GOT3 (cell line): ENCODE data around the gene NRGN.

Source experiments
- DNase-seq: peaks from one replicate; lab custom pipeline; 2025; ENCODE audit warnings: mixed read lengths; lab: John Stamatoyannopoulos, UW

The NRGN gene

DNA sequence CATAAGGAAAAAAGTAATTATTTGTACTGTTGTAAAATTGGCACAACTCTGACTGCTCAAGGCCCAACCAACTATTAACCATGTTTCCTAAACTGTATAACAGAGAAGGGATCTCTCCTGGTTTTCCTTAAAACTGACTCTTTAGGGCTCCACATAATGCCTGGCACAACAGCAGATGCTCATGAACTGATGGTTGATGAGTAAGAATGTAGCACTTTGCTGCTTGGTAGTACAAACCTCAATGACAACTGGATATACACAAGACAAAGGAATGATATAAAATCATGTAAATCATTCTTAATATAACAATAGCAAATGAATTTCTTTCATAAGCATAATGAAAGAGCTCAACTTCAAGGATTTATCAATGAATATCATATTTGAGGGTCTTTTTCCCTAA is 48.8 kb downstream of the NRGN start:
- no peak for DNase-seq

DNA sequence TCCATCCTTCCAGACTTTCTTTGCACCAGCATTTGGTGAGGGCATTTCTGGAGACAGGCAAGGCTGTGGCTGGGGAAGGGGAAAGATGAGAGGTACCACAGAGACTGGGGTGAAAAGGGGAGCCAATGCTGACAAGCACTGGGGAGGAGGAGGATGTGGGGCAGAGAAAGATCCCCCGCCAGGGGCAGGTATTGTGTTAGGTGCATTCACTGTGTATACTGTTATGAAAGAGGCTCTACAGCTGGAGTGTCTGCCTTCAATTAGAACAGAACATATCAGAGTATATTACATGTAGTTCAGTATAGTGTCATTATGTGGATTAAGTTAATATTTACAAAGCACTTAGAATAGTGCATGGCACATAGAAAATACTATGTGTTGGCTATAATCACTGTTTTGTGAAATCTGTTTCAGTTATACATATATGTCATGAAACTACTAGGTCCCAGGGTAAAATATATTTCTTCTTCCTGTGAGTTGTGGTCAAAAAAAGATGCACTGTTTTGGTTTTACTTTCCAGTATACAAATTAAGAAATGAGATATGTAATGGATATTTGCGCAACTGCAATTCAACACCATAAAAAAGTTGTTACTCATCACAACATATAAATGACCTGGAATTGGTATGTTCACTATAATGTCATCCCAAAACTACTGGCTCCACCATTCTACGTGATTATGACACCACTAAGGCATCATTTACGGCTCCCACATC is 52.0 kb downstream of the NRGN start:
- DNase-seq: no peak

DNA sequence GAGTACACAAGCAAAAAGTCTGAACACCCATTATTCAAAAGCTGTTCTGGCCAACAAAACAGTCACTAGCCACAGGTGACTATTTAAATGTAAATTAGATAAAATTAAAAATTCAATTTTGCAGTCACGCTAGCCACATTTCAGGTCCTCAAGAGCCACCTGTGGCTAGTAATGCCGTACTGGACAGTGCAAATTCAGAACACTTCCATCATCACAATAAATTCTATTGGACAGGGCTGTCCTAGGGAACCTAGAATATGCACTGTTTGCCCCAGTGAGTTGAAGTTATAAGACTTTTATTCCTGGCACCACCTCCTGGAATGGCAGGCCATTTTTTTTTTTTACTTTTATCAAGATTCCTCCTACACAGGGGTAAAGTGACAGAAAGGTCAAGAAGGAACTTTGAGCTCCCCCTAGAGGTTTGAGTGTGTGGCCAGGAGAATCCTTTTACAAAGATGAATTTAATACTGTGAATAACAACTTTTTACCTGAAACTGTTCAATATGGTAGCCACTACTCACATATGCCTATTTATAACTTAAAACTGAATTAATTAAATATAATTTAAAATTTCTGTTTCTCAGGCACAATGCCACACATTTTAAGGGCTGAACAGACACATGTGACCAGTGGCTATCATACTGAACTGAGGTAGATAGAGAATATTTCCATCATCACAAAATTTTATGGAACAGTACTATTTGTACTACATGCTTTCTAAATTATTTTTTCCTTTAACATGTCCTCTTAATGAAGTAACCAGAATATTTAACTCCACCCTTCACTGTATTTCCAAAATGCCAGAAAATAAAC is 53.9 kb downstream of the NRGN start:
- no peak for DNase-seq

DNA sequence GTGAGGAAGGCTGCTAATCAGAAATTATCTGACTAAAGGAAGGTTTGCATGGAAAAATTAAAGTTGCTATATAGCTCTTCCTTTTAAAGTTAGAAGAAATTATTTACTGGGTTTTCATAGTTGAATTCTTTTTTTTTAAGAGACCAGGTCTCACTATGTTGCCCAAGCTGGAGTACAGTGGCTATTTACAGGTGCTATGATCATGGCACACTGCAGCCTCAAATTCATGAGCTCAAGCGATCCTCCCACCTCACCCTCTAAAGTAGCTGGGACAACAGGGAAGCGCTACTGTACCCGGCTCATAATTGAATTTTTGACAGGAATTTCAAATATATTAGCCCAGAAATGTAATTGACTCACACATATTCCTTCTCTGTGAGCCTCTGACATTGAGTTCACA is 56.6 kb downstream of the NRGN start:
- no peak for DNase-seq
